H1 (cell line): ENCODE results near the gene TEAD2. TPM values are rescaled to one million over a fixed set of nuclear protein-coding genes. Genes with fewer than 3 reads are reported as not detected.

Source experiments
- CTCF ChIA-PET: fragments of 300-600 bp; sonication (Branson Sonifier 250); formaldehyde crosslinking; loops from one replicate; lab custom pipeline; 2021; ENCODE audit not compliant: partially characterized antibody; lab: Charles Lee
- POLR2A ChIA-PET: fragments of 300-600 bp; sonication (Branson Sonifier 250); formaldehyde crosslinking; loops from one replicate; lab custom pipeline; 2021; ENCODE audit warnings: inconsistent platforms; ENCODE audit not compliant: partially characterized antibody; lab: Charles Lee
- DNase-seq, 2 experiments: peaks; one replicate each; pipeline versions ENCODE4 v3.0.0 to v3.0.0-alpha.2; 2010 to 2022; ENCODE audit warnings: low spot score in 2 of 2, low read depth in 1 of 2, mixed read lengths in 1 of 2
- FAIRE-seq: peaks from 2 replicates; lab custom pipeline; 2011; peaks lifted over from hg19 to GRCh38; lab: Jason Lieb, UNC
- H2AFZ ChIP-seq: 2 replicates; pipeline ENCODE4 v1.8.1; 2012; ENCODE audit warnings: low read length, inconsistent platforms
- H2AK5ac ChIP-seq: 2 replicates; pipeline ENCODE4 v1.6.1; 2013; ENCODE audit warnings: low read depth, low read length
- H2BK120ac ChIP-seq: replicated peaks from 2 replicates; pipeline ENCODE3; 2013; ENCODE audit warnings: low read depth, low read length, inconsistent platforms
- H2BK12ac ChIP-seq: 2 replicates; pipeline ENCODE4 v1.6.1; 2013; ENCODE audit warnings: low read depth, low read length
- H2BK15ac ChIP-seq: 2 replicates; pipeline ENCODE4 v1.6.1; 2013; ENCODE audit warnings: low read length
- H2BK20ac ChIP-seq: 2 replicates; pipeline ENCODE4 v1.6.1; 2013; ENCODE audit warnings: low read length
- H2BK5ac ChIP-seq: 2 replicates; pipeline ENCODE4 v1.6.1; 2013; ENCODE audit warnings: low read depth, low read length
- H3K14ac ChIP-seq: 2 replicates; pipeline ENCODE4 v1.6.1; 2013; ENCODE audit warnings: inconsistent platforms; ENCODE audit not compliant: insufficient read length
- H3K18ac ChIP-seq: 2 replicates; pipeline ENCODE4 v1.6.1; 2013; ENCODE audit warnings: low read length; ENCODE audit errors: extremely low read depth
- H3K23ac ChIP-seq: 2 replicates; pipeline ENCODE4 v1.6.1; 2013; ENCODE audit warnings: inconsistent platforms; ENCODE audit not compliant: insufficient read length
- H3K23me2 ChIP-seq: 2 replicates; pipeline ENCODE4 v1.6.1; 2013; ENCODE audit warnings: low read depth, low read length
- H3K27ac ChIP-seq: 2 replicates; pipeline ENCODE4 v1.6.1; 2011; ENCODE audit warnings: low read depth, low read length, inconsistent platforms
- H3K27me3 ChIP-seq, 4 experiments: replicated peaks in 1 of 4; 1 replicate in 1 of 4; 2 replicates in 3 of 4; pipeline versions ENCODE4 v1.6.1 to v1.8.1; 2011 to 2013; ENCODE audit warnings: low read length in 3 of 4, mild to moderate bottlenecking in 3 of 4, inconsistent platforms in 2 of 4, mixed read lengths in 2 of 4, moderate library complexity in 1 of 4; ENCODE audit not compliant: control insufficient read depth in 3 of 4, insufficient read depth in 3 of 4; ENCODE audit errors: extremely low read depth in 1 of 4
- H3K36me3 ChIP-seq, 4 experiments: 2 replicates each; pipeline versions ENCODE4 v1.6.1 to v1.8.1; 2011 to 2013; ENCODE audit warnings: mild to moderate bottlenecking in 4 of 4, low read length in 3 of 4, moderate library complexity in 2 of 4, control low read depth in 1 of 4, inconsistent platforms in 1 of 4; ENCODE audit not compliant: insufficient read depth in 4 of 4, control insufficient read depth in 2 of 4
- H3K4ac ChIP-seq: replicated peaks from 2 replicates; pipeline ENCODE3; 2013; ENCODE audit warnings: low read length, low read depth, mixed read lengths, inconsistent platforms; ENCODE audit not compliant: insufficient read length
- H3K4me1 ChIP-seq, 4 experiments: replicated peaks in 1 of 4; 1 replicate in 1 of 4; 2 replicates in 3 of 4; pipeline versions ENCODE4 v1.6.1 to v1.8.1; 2011 to 2013; ENCODE audit warnings: low read length in 3 of 4, inconsistent platforms in 2 of 4, mixed read lengths in 1 of 4; ENCODE audit not compliant: insufficient read depth in 4 of 4, control insufficient read depth in 3 of 4
- H3K4me2 ChIP-seq, 2 experiments: 2 replicates each; pipeline versions ENCODE4 v1.6.1 to v1.8.1; 2011 to 2013; ENCODE audit warnings: low read depth in 2 of 2, low read length in 2 of 2, control low read depth in 1 of 2, inconsistent platforms in 1 of 2, mild to moderate bottlenecking in 1 of 2; ENCODE audit not compliant: insufficient read depth in 1 of 2
- H3K4me3 ChIP-seq, 4 experiments: fragments of 200-600, 300-600 bp in 1 of 4; sonication (generic), shearing (Covaris generic), sonication (Bioruptor Twin) in 1 of 4; 2 replicates each; pipeline versions ENCODE4 v1.5.1 to v1.8.1; 2011 to 2016; ENCODE audit warnings: low read length in 4 of 4, low read depth in 3 of 4, control low read depth in 2 of 4, inconsistent platforms in 2 of 4, mild to moderate bottlenecking in 2 of 4, mixed read lengths in 1 of 4, moderate library complexity in 1 of 4; ENCODE audit not compliant: insufficient read depth in 2 of 4; ENCODE audit errors: extremely low read depth in 1 of 4
- H3K56ac ChIP-seq: replicated peaks from 2 replicates; pipeline ENCODE3; 2013; ENCODE audit warnings: low read depth, mild to moderate bottlenecking, mixed read lengths, low read length, inconsistent platforms; ENCODE audit not compliant: insufficient read length
- H3K79me1 ChIP-seq: 2 replicates; pipeline ENCODE4 v1.6.1; 2013; ENCODE audit warnings: low read depth, low read length, control low read depth
- H3K79me2 ChIP-seq, 2 experiments: 2 replicates each; pipeline versions ENCODE4 v1.6.1 to v1.8.1; 2012 to 2013; ENCODE audit warnings: low read length in 2 of 2, mild to moderate bottlenecking in 2 of 2, inconsistent platforms in 1 of 2; ENCODE audit not compliant: insufficient read depth in 2 of 2, control insufficient read depth in 1 of 2
- H3K9ac ChIP-seq, 4 experiments: replicated peaks in 1 of 4; 1 replicate in 1 of 4; 2 replicates in 3 of 4; pipeline versions ENCODE4 v1.6.1 to v1.8.1; 2011 to 2013; ENCODE audit warnings: low read depth in 3 of 4, low read length in 3 of 4, control low read depth in 2 of 4, mild to moderate bottlenecking in 2 of 4, moderate library complexity in 2 of 4, inconsistent platforms in 1 of 4; ENCODE audit errors: extremely low read depth in 1 of 4
- H3K9me3 ChIP-seq, 2 experiments: 2 replicates each; pipeline versions ENCODE4 v1.6.1 to v1.8.1; 2012 to 2013; ENCODE audit warnings: mild to moderate bottlenecking in 2 of 2, moderate library complexity in 2 of 2, control low read depth in 1 of 2, inconsistent platforms in 1 of 2, low read depth in 1 of 2, low read length in 1 of 2, mixed read lengths in 1 of 2; ENCODE audit not compliant: insufficient read depth in 2 of 2
- H4K20me1 ChIP-seq, 2 experiments: replicated peaks in 1 of 2; 2 replicates each; pipeline versions ENCODE3 to v1.8.1; 2011 to 2013; ENCODE audit warnings: inconsistent platforms in 2 of 2, low read length in 2 of 2, mild to moderate bottlenecking in 1 of 2; ENCODE audit not compliant: insufficient read depth in 2 of 2, control insufficient read depth in 1 of 2
- H4K5ac ChIP-seq: 2 replicates; pipeline ENCODE4 v1.6.1; 2013; ENCODE audit warnings: low read length, low read depth, mixed read lengths, inconsistent platforms; ENCODE audit not compliant: insufficient read length
- H4K8ac ChIP-seq: 2 replicates; pipeline ENCODE4 v1.8.0; 2013; ENCODE audit warnings: mild to moderate bottlenecking, moderate library complexity, low read length, inconsistent platforms; ENCODE audit not compliant: insufficient read depth; ENCODE audit errors: extremely low read depth
- H4K91ac ChIP-seq: replicated peaks from 2 replicates; pipeline ENCODE3; 2013; ENCODE audit warnings: low read length, mixed read lengths, inconsistent platforms; ENCODE audit not compliant: insufficient read length
- ATF3 ChIP-seq: IDR thresholded peaks from 2 replicates; pipeline ENCODE4 v1.6.1; 2011; ENCODE audit warnings: low read depth, mild to moderate bottlenecking, low read length; ENCODE audit not compliant: insufficient read depth
- BACH1 ChIP-seq: IDR thresholded peaks from 2 replicates; pipeline ENCODE4 v1.6.1; 2012; ENCODE audit warnings: low read length, improper control_type of control experiment
- KDM1A ChIP-seq: fragments of 200-600, 300-600 bp; sonication (generic); IDR thresholded peaks from 2 replicates; pipeline ENCODE4 v1.7.1; 2016; ENCODE audit warnings: mild to moderate bottlenecking, low read length, borderline replicate concordance
- KDM4A ChIP-seq: IDR thresholded peaks from one replicate; pipeline ENCODE4 v1.7.1; 2012; ENCODE audit warnings: low read depth, mild to moderate bottlenecking, moderate library complexity, low read length, inconsistent platforms; ENCODE audit not compliant: severe bottlenecking
- RAD21 ChIP-seq, 2 experiments: IDR thresholded peaks in 1 of 2; conservative IDR thresholded peaks in 1 of 2; 2 replicates each; pipeline ENCODE4 v1.6.1; 2011; ENCODE audit warnings: low read depth in 2 of 2, low read length in 2 of 2, improper control_type of control experiment in 1 of 2, inconsistent platforms in 1 of 2, mild to moderate bottlenecking in 1 of 2, moderate library complexity in 1 of 2
- SP1 ChIP-seq: IDR thresholded peaks from 2 replicates; pipeline ENCODE4 v1.6.1; 2011; ENCODE audit warnings: low read depth, low read length
- SP2 ChIP-seq: IDR thresholded peaks from 2 replicates; pipeline ENCODE4 v1.6.1; 2012; ENCODE audit warnings: mild to moderate bottlenecking, low read length, inconsistent platforms
- YY1 ChIP-seq: IDR thresholded peaks from 2 replicates; pipeline ENCODE4 v1.6.1; 2011; ENCODE audit warnings: low read depth, mild to moderate bottlenecking, low read length
- WGBS, 2 experiments: shearing (Covaris generic) in 1 of 2; methylation state at CpG; one replicate each; pipeline versions ENCODE4 v1.1.6 to v1.1.7; 2013 to 2015; ENCODE audit warnings: low lambda C conversion rate in 2 of 2, mixed read lengths in 2 of 2, inconsistent platforms in 1 of 2, low coverage in 1 of 2, missing lambda C conversion rate in 1 of 2; ENCODE audit not compliant: insufficient replicate concordance in 2 of 2, insufficient coverage in 1 of 2, insufficient read length in 1 of 2; ENCODE audit errors: extremely low coverage in 1 of 2, missing lambda C conversion rate in 1 of 2; 5-methylcytosine and 5-hydroxymethylcytosine counted together
- polyA plus RNA-seq, 7 experiments: library from polyadenylated mRNA; depleted of rRNA in 3 of 7; stranded (reverse) in 5 of 7; unstranded in 2 of 7; fragments of >200 nt in 5 of 7; fragments of 200-250 nt in 2 of 7; gene quantifications; 1 replicate in 5 of 7; 2 replicates in 1 of 7; 4 replicates in 1 of 7; pipeline versions ENCODE4 v1.2.1 to v1.2.3, GENCODE V29; 2011 to 2013; ENCODE audit warnings: missing spikeins in 2 of 7, mixed read lengths in 2 of 7
- total RNA-seq: library from RNA; stranded (reverse); fragmentation: NEBNext Ultra II Directional; extraction: Animal tissue kit (Norgen Biotek cat#: 25700); gene quantifications from 2 replicates; pipeline ENCODE4 v1.2.1, GENCODE V29; 2021

TEAD2 gene
- total and polyA plus RNA-seq, 2 of the 8 experiments (the other 6 are each of a cell fraction or from before 2014, with no cell fraction given) = 87.6 to 146 TPM

GRCh38 chr19:49328741-49329140 lies 33.5 kb downstream of the TEAD2 start:
- Histone ChIP-seq H2BK15ac (no peak overlapping the region), H2AK5ac (no peak overlapping the region), H4K91ac (no peak overlapping the region), H4K5ac (no peak overlapping the region), H3K27ac (no peak overlapping the region), H2AFZ (no peak overlapping the region), H3K79me1 (no peaks in the 10 kb centered on the region), H4K20me1 (peaks cover 0 to under 1% of the 10 kb centered on the region in 2 experiments), H3K36me3 (0 out of 8 replicates have a peak, but pooled peaks cover 0 to 5% (median 0%) of the 10 kb centered on the region in 4 experiments), H2BK20ac (no peak overlapping the region), H2BK5ac (no peak overlapping the region), H3K4me3 (no peak overlapping the region), H3K9me3 (no peaks in the 10 kb centered on the region; a peak in 1 of 4 replicates), H3K56ac (no peak overlapping the region), H3K4ac (no peak overlapping the region), H3K4me1 (no peaks in the 10 kb centered on the region; a peak in 1 of 7 replicates), H3K4me2 (no peak overlapping the region), H3K23ac (no peak overlapping the region), H3K18ac (no peak overlapping the region), H3K23me2 (no peaks in the 10 kb centered on the region), H4K8ac (no peak overlapping the region), H3K79me2 (no peaks in the 10 kb centered on the region), H3K9ac (no peak overlapping the region), H3K14ac (no peak overlapping the region), H2BK12ac (no peak overlapping the region), H2BK120ac (no peak overlapping the region), H3K27me3 (no peaks in the 10 kb centered on the region; a peak in 1 of 7 replicates)
- WGBS, 2 experiments = 88% methylated on average over 2 of the region's 2 CpGs; no CpG with 5 or more reads in 1 of the 2 experiments
- CTCF ChIA-PET = interaction anchor here (0.6 to 2.3 kb wide), 8 partner anchors 9 to 215 kb away, joined by 3 to 15 read pairs (median 6); partner anchors contain the start of gene LIN7B
- FAIRE-seq (no peak), DNase-seq (no peak)
- no peak for TF ChIP-seq ATF3
- TF ChIP-seq RAD21 (IDR thresholded peaks at IDR 0.05 in 1 of 2, conservative IDR thresholded peaks at IDR 0.05 in 1 of 2; ENCODE audit: low read depth in 2 of 2, low read length in 2 of 2) = no peak
- TF ChIP-seq YY1 = no peak
- no peak for TF ChIP-seq SP2
- no peak for TF ChIP-seq KDM1A
- TF ChIP-seq SP1 = no peak
- TF ChIP-seq KDM4A = no peak
- TF ChIP-seq BACH1 = no peak
- POLR2A ChIA-PET = interaction anchor here (0.7 kb wide), 1 partner anchor 328 kb away, joined by 3 read pairs; no protein-coding TSS in a partner anchor
